Measurements from ENCODE around the gene KIF16B. TPM values are rescaled to one million over a fixed set of nuclear protein-coding genes. Genes with fewer than 3 reads are reported as not detected.

Gene KIF16B
- total and polyA plus RNA-seq, 2 of the 8 experiments (the other 6 are each of a cell fraction or from before 2014, with no cell fraction given): 3.0 to 9.2 TPM

DNA sequence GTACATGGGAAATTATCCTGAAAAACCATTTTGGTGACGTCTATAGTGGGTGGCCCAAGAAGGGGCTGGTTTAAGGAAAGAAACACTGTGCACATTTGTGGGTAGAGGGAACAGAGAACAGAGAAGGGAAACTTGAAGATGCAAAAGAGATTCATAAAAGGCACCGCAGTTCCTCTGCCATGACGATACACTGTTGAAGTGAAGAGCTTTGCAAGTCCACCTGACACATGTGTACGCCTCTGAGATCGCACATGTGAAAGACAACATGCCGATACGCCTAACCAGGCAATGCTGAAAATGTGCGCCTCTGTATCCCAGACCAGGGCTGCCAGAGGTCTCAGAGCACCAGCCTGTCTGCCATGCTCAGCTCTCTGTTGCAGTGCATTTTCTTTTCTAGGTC is 180.9 kb downstream of the KIF16B start:
- H3K79me2 ChIP-seq (ENCODE audit: control insufficient read depth in 1 of 2, insufficient read depth in 2 of 2, low read length in 2 of 2): no peaks in the 10 kb centered on the region
- H3K4me1 ChIP-seq (replicated peaks in 1 of 4; ENCODE audit: control insufficient read depth in 3 of 4, insufficient read depth in 4 of 4, low read length in 3 of 4): peaks cover 0 to 3% (median 0%) of the 10 kb centered on the region in 4 experiments; a peak in 1 of 7 replicates
- H3K9me3 ChIP-seq (ENCODE audit: insufficient read depth in 2 of 2, low read depth in 1 of 2, low read length in 1 of 2): no peaks in the 10 kb centered on the region
- H3K9ac ChIP-seq (replicated peaks in 1 of 4; ENCODE audit: extremely low read depth in 1 of 4, low read depth in 3 of 4, low read length in 3 of 4): no peak overlapping the region
- H4K91ac ChIP-seq (replicated peaks; ENCODE audit: insufficient read length, low read length): no peak overlapping the region
- H2AK5ac ChIP-seq (ENCODE audit: low read depth, low read length): no peak overlapping the region
- no peaks in the 10 kb centered on the region for H3K79me1 ChIP-seq (ENCODE audit: low read depth, low read length)
- no peak overlapping the region for H3K56ac ChIP-seq (replicated peaks; ENCODE audit: insufficient read length, low read depth, low read length)
- ChIA-PET CTCF (ENCODE audit: partially characterized antibody) (interaction anchor here (1.4 kb wide), 1 partner anchor 12 kb away, joined by 7 read pairs; no protein-coding TSS in a partner anchor), POLR2A (ENCODE audit: partially characterized antibody) (no interaction called here)
- no peak overlapping the region for H2BK120ac ChIP-seq (replicated peaks; ENCODE audit: low read depth, low read length)
- no peak overlapping the region; the same call in 1 of the 2 replicates for H3K27ac ChIP-seq (ENCODE audit: low read depth, low read length)
- DNase-seq (ENCODE audit: low read depth in 1 of 2, low spot score in 2 of 2) (no peak), FAIRE-seq (no peak)
- no peaks in the 10 kb centered on the region for H3K36me3 ChIP-seq (ENCODE audit: control insufficient read depth in 2 of 4, insufficient read depth in 4 of 4, low read length in 3 of 4)
- H3K4me3 ChIP-seq (ENCODE audit: extremely low read depth in 1 of 4, insufficient read depth in 2 of 4, low read depth in 3 of 4, low read length in 4 of 4): no peak overlapping the region
- H2BK12ac ChIP-seq (ENCODE audit: low read depth, low read length): no peak overlapping the region
- 94% methylated on average over 8 of the region's 8 CpGs; no CpG with 5 or more reads in 1 of the 2 experiments for WGBS, 2 experiments (ENCODE audit: extremely low coverage in 1 of 2, insufficient coverage in 1 of 2, insufficient read length in 1 of 2, insufficient replicate concordance in 2 of 2, low coverage in 1 of 2, low lambda C conversion rate in 2 of 2, missing lambda C conversion rate in 1 of 2)
- H3K23ac ChIP-seq (ENCODE audit: insufficient read length): no peak overlapping the region
- no peak overlapping the region for H3K4ac ChIP-seq (replicated peaks; ENCODE audit: insufficient read length, low read depth, low read length)
- H3K23me2 ChIP-seq (ENCODE audit: low read depth, low read length): no peaks in the 10 kb centered on the region
- no peak overlapping the region for H2BK15ac ChIP-seq (ENCODE audit: low read length)
- no peak overlapping the region for H4K5ac ChIP-seq (ENCODE audit: insufficient read length, low read depth, low read length)
- no peak overlapping the region for H2AFZ ChIP-seq (ENCODE audit: low read length)
- H2BK5ac ChIP-seq (ENCODE audit: low read depth, low read length): no peak overlapping the region
- no peak overlapping the region for H3K4me2 ChIP-seq (ENCODE audit: insufficient read depth in 1 of 2, low read depth in 2 of 2, low read length in 2 of 2)
- no peak overlapping the region for H2BK20ac ChIP-seq (ENCODE audit: low read length)
- TF ChIP-seq POU5F1 (IDR thresholded peaks at IDR 0.05; ENCODE audit: low read depth, low read length) (no peak), FOSL1 (IDR thresholded peaks at IDR 0.05; ENCODE audit: insufficient read depth, low read depth, low read length) (no peak), CEBPB (IDR thresholded peaks at IDR 0.05; ENCODE audit: low read depth, low read length) (no peak), TAF7 (optimal IDR thresholded peaks at IDR 0.05; ENCODE audit: borderline replicate concordance, low read depth, low read length) (no peak)
- TF ChIP-seq, protein P1, sequence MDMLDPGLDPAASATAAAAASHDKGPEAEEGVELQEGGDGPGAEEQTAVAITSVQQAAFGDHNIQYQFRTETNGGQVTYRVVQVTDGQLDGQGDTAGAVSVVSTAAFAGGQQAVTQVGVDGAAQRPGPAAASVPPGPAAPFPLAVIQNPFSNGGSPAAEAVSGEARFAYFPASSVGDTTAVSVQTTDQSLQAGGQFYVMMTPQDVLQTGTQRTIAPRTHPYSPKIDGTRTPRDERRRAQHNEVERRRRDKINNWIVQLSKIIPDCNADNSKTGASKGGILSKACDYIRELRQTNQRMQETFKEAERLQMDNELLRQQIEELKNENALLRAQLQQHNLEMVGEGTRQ (IDR thresholded peaks at IDR 0.05; ENCODE audit: low read length): no peak
- TF ChIP-seq, protein P2, sequence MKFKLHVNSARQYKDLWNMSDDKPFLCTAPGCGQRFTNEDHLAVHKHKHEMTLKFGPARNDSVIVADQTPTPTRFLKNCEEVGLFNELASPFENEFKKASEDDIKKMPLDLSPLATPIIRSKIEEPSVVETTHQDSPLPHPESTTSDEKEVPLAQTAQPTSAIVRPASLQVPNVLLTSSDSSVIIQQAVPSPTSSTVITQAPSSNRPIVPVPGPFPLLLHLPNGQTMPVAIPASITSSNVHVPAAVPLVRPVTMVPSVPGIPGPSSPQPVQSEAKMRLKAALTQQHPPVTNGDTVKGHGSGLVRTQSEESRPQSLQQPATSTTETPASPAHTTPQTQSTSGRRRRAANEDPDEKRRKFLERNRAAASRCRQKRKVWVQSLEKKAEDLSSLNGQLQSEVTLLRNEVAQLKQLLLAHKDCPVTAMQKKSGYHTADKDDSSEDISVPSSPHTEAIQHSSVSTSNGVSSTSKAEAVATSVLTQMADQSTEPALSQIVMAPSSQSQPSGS (IDR thresholded peaks at IDR 0.05; ENCODE audit: low read length): no peak
- H4K20me1 ChIP-seq (replicated peaks in 1 of 2; ENCODE audit: control insufficient read depth in 1 of 2, insufficient read depth in 2 of 2, low read length in 2 of 2): no peaks in the 10 kb centered on the region
- no peak overlapping the region for H3K14ac ChIP-seq (ENCODE audit: insufficient read length)
- no peak overlapping the region for H4K8ac ChIP-seq (ENCODE audit: extremely low read depth, insufficient read depth, low read length)
- no peak overlapping the region for H3K18ac ChIP-seq (ENCODE audit: extremely low read depth, low read length)
- H3K27me3 ChIP-seq (replicated peaks in 1 of 4; ENCODE audit: control insufficient read depth in 3 of 4, extremely low read depth in 1 of 4, insufficient read depth in 3 of 4, low read length in 3 of 4): no peaks in the 10 kb centered on the region

Measured in H1 (cell line).